Measurements from ENCODE around the gene EFHD1. TPM values are rescaled to one million over a fixed set of nuclear protein-coding genes. Genes with fewer than 3 reads are reported as not detected.

The EFHD1 gene, protein sequence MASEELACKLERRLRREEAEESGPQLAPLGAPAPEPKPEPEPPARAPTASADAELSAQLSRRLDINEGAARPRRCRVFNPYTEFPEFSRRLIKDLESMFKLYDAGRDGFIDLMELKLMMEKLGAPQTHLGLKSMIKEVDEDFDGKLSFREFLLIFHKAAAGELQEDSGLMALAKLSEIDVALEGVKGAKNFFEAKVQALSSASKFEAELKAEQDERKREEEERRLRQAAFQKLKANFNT
- total RNA-seq: 10 to 100 TPM in 1 of 4 donors, 1 to 10 TPM in 2, under 1 TPM in 1; 0.30 to 10.1 (median 2.3) TPM

GRCh38 chr2:232633413-232634205 is at the start of gene EFHD1:
TSS of gene EFHD1 (plus strand) at chr2:232633604. CDS start at chr2:232633705, 101 bp downstream.
- Histone ChIP-seq H3K4me3 (peak within 1 kb of the TSS; percentile 33 to 77 (median 54)), H3K27me3 (peaks cover 0 to 91% (median 11%) of the 10 kb centered on the region in 4 donors), H3K4me1 (peaks cover 5 to 30% (median 12%) of the 10 kb centered on the region in 3 donors), H3K36me3 (no peaks in the 10 kb centered on the region), H3K9me3 (no peaks in the 10 kb centered on the region), H3K27ac (peak within 1 kb of the TSS; percentile 59 to 85 (median 72))
- DNase-seq: no peak
- 0% methylated on average over 9 to 22 of the region's 90 CpGs for WGBS, 2 donors
- intact Hi-C loops (cut with DNase I): no loop called here
- TF ChIP-seq, protein P1, sequence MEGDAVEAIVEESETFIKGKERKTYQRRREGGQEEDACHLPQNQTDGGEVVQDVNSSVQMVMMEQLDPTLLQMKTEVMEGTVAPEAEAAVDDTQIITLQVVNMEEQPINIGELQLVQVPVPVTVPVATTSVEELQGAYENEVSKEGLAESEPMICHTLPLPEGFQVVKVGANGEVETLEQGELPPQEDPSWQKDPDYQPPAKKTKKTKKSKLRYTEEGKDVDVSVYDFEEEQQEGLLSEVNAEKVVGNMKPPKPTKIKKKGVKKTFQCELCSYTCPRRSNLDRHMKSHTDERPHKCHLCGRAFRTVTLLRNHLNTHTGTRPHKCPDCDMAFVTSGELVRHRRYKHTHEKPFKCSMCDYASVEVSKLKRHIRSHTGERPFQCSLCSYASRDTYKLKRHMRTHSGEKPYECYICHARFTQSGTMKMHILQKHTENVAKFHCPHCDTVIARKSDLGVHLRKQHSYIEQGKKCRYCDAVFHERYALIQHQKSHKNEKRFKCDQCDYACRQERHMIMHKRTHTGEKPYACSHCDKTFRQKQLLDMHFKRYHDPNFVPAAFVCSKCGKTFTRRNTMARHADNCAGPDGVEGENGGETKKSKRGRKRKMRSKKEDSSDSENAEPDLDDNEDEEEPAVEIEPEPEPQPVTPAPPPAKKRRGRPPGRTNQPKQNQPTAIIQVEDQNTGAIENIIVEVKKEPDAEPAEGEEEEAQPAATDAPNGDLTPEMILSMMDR (IDR thresholded peaks at IDR 0.05): no peak
- TF ChIP-seq POLR2A (IDR thresholded peaks at IDR 0.05): peak in 2 of 4 donors; percentile 44 to 74

GRCh38 chr2:232584238-232584637 is 49.2 kb upstream of the EFHD1 start:
- peaks cover 0 to 55% (median 4%) of the 10 kb centered on the region in 3 donors for H3K36me3 ChIP-seq
- H3K9me3 ChIP-seq: no peaks in the 10 kb centered on the region
- intact Hi-C loops (cut with DNase I): no loop called here
- no peak for DNase-seq
- H3K27ac ChIP-seq: no peak overlapping the region
- H3K27me3 ChIP-seq: no peaks in the 10 kb centered on the region
- no peak overlapping the region for H3K4me3 ChIP-seq
- H3K4me1 ChIP-seq: peaks cover 3 to 25% (median 14%) of the 10 kb centered on the region in 3 donors
- WGBS, 2 donors: 81 to 92% methylated on average over 6 of the region's 6 CpGs
- TF ChIP-seq, protein P1 (IDR thresholded peaks at IDR 0.05): no peak
- no peak for TF ChIP-seq POLR2A (IDR thresholded peaks at IDR 0.05)

GRCh38 chr2:232586943-232587505 is 46.4 kb upstream of the EFHD1 start:
- Histone ChIP-seq H3K4me1 (peaks cover 3 to 37% (median 23%) of the 10 kb centered on the region in 3 donors), H3K9me3 (no peaks in the 10 kb centered on the region), H3K27me3 (no peaks in the 10 kb centered on the region), H3K4me3 (no peak overlapping the region), H3K36me3 (peaks cover 0 to 28% (median 0%) of the 10 kb centered on the region in 3 donors), H3K27ac (peak overlapping the region in 1 of 4 donors; percentile 13)
- intact Hi-C loops (cut with DNase I): no loop called here
- DNase-seq: no peak
- 74 to 85% methylated on average over 5 of the region's 5 CpGs for WGBS, 2 donors
- TF ChIP-seq, protein P1 (IDR thresholded peaks at IDR 0.05): no peak
- TF ChIP-seq POLR2A (IDR thresholded peaks at IDR 0.05): no peak

DNA sequence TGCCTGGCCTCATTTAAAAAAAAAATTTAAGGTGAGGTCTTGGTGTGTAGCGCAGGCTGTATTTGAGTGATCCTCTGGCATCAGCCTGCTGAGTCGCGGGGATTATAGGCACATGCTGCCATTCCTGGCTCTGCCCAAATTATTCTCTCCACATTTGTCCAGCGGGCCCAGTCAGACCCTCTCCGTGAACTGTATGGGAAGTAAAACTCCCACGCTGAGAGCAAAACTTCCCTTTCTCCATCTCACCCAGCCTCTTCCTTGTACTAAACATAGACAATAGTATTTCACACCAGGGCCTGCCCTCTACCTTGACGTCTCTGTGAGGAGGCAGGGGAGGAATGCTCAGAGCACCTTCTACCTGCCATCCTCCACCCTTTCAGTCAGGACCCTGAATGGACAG is 45.9 kb upstream of the EFHD1 start:
- Histone ChIP-seq H3K27ac (peak overlapping the region in 1 of 4 donors; percentile 13), H3K9me3 (no peaks in the 10 kb centered on the region), H3K4me1 (peaks cover 3 to 42% (median 27%) of the 10 kb centered on the region in 3 donors), H3K36me3 (peaks cover 0 to 23% (median 0%) of the 10 kb centered on the region in 3 donors), H3K4me3 (no peak overlapping the region), H3K27me3 (no peaks in the 10 kb centered on the region)
- intact Hi-C loops (cut with DNase I): no loop called here
- no peak for DNase-seq
- TF ChIP-seq, protein P1 (IDR thresholded peaks at IDR 0.05): no peak
- WGBS, 2 donors: 76 to 85% methylated on average over 6 of the region's 7 CpGs

Measured in esophagus squamous epithelium (tissue), 5 donors.